Measurements from ENCODE around the gene TMC1.
"Not testable (repeated sequence)": the region's sequence is repeated elsewhere in the genome, so short reads cannot be mapped to it uniquely, and the experiment has no call there.

Gene TMC1

DNA sequence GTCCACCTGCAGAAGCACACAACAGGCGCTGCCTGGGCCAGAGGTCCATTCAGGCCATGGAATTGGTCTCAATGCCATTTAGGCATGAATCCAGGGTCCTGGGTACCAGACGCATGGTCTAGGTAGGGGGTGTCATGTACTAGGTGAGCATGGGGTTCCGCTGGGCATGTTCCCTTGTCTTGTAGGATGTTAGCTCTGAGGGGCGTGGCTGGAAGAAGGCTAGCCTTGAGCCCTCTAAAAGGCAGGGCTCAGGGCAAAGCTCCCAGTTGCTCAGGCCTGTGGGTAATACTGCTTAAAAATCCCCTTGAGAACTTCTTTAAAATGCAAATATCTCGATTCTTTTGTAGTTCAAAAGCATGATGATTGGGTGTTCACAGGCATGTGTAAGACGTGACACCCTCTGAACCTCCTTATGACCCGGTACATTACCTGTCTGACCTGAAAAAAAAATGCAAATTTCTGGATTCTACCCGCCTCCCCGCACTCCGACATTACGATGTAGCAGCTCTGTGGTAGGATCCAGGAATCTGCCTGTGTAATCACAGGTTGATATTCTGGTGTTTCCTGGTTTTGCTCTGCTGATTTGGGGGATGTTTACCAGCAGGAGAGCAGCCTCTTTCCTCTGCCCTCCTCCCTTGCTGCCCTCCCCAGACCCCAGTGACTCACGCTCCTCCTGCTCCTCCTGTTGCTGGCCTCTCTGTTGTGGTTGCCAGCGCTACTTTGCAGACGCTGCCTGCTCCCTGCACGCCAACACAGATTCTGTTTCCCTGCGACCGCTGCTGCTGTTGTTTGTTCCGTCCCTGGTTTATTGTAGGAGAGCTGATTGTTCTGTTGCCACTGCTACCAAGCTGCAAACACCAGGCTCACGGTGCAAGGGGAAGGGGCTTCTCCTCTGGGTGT is 5.7 kb downstream of the TMC1 start:
- DNase-seq, result peak; percentile 85

DNA sequence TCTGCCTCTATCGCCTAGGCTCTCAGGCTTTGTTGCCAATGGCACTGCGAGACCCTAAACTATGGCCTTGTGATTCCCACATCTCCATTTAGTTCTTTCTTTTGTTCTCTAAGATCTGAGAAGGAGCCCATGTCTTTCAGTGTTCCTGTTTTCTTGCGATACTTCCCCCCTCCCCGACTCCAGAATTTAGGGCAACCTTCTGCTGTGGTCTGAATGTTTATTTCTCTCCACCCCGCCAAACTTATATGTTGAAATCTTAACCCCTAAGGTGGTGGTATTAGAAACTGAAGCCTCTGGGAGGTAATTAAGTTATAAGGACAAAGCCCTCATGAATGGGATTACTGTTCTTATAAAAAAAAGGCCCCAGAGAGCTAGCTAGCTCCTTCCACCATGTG is 6.4 kb downstream of the TMC1 start:
- no peak for DNase-seq

DNA sequence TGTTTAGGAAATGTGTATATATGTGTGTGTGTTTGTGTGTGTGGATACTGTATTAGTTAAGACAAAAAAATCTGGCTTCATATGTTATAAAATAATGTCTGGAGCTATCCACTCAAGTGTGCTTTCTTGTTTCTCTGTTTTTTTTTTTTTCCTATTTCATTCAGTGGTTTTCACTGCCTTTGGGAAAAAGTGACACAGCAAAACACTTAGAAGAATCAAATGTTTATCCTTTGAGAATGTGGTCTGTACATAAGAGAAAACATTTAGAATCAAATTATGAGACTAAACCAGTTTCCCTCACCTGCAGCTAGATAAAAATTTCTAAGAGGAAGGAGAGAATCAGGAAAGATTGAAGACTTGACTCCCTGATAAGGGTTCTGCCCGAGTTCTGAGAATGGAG is 8.1 kb downstream of the TMC1 start:
- no peak for DNase-seq

DNA sequence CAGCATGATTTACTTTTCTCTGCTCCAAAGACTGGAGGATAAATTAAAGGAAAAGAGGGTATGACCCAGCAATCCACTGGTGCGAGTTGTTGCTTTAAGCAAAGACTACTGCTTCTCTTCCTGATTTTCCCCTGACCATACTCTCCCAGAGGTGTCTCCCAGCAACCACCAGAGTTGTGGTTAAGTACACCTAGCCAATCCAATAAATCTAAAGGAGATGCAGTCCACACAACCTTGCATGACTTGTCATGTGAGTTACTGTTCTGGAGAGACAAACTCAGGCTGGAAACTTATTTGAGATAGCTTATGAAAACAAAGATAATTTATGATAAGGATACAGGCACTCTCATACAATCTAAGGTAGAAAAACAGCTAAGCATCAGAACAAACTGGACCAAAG is 11.9 kb downstream of the TMC1 start:
- no peak for DNase-seq

DNA sequence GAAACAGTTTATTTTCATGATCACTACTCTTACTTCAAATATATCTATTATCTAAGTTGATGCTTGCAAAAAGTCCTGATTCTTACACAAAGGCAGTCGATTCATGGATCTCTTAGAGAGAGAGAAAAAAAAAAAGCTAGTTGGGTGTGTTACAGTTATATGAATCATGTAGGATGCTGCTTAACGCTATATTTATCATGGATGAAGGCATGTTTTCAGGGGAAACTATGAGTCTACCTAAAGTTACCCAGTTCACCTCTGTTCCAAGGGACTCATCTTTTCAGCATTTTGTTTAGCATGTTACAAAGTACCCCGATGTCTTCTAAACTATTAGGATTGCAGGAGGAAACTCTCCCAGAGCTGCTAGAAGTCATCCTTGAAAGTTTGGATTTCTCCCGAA is 13.5 kb downstream of the TMC1 start:
- no peak for DNase-seq

DNA sequence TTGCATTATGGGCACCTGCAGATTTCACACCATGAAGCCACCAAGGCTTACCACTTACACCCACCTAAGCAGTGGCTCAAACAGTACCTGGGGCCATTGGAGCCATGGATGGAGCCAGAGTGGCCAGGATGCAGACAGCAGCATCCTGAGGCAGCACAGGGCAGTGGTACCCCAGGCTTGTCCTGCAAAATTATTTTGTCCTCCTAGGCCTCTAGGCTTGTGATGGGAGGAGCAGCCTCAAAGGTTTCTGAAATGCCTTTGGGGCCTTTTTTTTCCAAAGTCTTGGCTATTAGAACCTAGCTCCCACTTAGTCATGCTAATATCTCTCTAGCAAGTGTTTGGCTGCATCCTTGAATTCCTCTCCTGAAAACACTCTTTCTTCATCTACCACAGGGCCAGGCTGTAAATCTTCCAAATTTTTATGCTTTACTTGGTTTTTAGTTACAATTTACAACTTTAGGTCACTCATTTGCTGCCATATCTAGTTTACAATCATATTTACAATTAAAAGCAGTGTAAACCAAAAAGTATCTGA is 15.7 kb downstream of the TMC1 start:
- DNase-seq, result no peak

DNA sequence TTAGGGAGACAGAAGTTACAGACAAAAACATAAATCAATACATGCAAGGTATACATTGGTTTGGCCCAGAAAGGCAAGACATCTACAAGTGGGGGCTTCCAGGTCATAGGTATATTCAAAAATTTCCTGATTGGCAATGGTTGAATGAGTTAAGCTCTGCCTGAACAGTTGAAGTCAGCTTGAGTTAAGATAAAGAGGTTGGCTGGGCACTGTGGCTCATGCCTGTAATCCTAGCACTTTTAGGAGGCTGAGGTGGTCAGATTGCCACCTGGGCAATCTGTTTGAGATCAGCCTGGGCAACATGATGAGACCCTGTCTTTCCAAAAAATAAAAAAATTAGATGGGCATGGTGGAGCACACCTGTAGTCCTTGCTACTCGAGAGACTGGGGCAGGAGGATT is 16.3 kb downstream of the TMC1 start:
- no peak for DNase-seq

DNA sequence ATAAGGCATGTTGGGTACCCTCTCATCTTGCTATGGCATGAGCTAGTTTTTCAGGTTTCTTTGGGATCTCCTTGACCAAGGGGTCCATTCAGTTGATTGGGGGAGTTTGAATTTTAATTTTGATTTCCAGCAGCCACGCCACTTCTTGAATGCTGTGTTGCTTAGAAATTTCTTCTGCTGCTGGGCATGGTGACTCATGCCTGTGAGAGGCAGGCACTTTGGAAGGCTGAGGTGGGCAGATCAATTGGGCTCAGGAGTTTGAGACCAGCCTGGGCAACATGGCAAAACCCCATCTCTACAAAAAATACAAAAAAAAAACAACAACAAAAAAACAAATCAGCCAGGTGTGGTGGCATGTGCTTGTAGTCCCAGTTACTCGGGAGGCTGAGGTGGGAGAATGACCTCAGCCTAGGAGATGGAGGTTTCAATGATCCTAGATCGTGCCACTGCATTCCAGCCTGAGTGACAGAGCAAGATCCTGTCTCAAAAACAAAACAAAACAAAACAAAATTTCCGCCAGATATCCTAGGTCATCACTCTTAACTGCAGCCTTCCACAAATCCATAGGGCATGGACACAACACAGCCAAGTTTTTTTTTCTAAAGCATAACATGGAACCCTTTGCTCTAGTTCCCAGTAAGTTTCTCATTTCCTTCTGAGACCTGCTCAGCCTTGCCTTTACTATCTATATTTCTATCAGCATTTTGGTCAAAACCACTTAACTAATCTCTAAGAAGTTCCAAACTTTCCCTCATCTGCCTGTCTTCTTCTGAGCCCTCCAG is 17.7 kb downstream of the TMC1 start:
- no peak for DNase-seq

DNA sequence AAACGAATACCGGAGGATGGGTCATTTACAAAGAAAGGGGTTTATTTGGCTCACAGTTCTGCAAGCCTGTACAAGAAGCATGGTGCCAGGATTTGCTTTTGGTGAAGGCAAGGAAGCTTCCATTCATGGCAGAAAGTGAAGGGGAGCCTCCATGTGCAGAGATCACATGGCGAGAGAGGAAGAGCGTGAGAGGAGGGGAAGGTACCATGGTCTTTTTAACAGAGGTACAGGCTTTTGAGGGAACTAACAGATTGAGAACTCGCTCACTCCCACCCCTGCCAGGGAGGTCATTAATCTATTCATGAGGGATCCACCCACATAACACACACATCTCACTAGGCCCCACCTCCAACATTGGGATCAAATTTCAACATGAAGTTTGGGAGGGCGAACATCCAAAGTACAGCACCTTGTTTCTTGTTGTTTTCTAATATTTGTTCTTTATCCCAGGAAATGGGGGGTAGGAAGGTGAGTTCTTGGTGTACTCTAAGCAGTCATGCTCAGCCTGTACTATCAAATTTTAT is 18.5 kb downstream of the TMC1 start:
- no peak for DNase-seq

DNA sequence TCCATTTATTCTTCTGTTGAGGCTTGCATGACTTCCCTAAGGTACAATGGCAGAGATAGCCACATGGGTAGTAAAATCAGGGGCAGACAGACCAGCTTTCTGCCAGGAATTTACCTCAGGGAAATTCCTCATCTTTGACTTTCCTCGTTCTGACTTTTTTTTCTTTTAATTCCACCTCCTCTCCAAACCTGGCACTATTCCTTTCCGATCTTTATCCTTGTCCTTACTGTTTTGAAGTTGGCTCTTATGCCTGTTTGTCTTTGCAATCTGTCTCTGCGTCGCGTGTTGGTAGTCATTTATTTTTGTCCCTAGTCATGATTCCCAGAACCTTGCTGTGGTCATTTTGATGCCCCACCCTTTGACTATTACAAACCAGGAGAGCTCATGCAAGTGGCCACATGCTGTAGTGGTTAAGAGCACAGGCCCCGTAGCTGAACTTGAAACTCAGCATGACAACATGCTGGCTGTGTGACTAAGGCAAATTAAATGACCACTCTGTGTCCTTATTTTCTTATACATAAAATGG is 19.0 kb downstream of the TMC1 start:
- DNase-seq, result no peak

DNA sequence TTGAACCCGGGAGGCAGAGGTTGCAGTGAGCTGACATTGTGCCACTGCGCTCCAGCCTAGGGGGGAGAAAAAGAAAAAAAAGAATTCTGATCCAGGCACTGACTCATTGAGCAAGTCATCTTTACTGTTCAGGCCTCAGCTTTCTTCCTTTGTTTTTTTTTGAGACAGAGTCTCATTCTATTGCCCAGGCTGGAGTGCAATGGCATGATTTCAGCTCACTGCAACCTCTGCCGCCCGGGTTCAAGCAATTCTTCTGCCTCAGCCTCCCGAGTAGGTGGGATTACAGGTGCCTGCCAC is 21.1 kb downstream of the TMC1 start:
- DNase-seq, result not testable (repeated sequence)

DNA sequence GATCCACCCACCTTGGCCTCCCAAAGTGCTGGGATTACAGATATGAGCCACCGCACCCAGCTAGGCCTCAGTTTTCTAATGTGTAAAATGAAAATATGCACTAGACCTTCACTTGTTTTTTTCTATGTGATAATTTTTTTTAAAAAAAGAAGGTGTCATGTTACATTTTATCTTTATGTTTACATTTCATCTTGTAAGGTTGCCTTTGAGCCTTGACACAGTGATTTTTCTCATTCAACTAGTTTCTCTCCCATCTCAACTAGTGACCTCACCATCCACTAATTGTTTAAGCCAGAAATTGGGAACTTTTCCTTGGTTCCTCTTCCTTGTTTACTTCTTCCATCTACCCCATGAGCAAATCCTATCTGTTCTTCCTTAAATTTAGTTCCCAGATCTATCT is 21.5 kb downstream of the TMC1 start:
- DNase-seq, result no peak

DNA sequence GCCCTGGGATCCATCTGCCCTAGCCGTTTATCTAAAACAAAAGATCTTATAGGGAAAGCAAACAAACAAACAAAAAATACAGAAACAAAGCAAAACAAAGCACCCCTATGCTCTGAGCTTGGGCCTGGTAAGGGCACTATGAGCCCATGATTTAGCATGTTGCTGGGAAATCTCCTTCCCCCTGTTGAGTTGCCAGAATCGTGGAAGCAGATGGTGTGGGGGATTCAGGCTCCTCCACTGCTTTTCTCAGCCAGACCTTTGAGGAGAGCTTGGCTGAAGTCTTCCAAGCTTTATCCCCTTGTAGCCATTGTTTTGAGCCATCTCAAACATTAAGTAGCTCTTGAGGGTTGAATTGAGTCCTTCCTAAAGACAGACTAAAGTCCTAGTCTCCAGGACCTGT is 29.9 kb downstream of the TMC1 start:
- DNase-seq, result no peak

DNA sequence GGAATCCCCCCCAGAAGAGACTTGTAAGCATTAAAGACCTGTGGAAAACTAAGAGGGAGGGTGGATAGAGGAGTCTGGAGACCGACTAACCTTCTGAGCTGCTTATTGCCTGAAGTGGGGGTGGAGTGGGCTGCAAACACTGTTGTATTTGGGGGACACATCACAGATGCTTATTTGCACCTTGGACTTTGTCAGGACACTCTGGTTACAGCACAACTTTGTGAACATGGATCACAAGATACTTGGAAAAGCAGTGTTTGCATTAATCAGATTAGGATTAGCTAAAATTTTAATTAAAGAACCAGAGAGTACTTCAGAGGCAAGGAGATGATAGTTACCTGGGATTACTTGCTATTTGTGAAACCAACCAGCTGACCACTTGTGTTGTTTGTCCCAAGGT is 30.9 kb downstream of the TMC1 start:
- no peak for DNase-seq

DNA sequence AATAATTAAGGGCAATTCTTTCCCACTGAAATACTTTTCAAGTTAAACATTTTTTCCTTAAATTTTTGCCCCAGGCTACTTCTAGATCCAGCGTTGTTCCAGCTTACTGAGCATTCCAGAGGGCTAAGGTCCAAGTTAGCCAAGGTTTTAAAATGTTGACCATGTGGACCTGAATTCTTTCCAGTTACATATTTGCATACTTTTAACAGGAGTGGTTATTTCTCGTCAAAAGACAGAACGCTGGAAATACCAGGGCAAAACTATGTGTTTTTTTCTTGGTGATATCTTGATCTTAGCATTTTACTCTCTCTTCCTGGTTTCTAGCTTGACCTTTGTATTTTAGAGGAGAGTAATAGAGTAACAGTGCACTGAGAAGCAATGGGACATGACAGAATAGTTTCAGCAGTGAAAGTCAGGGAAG is 32.8 kb downstream of the TMC1 start:
- no peak for DNase-seq

DNA sequence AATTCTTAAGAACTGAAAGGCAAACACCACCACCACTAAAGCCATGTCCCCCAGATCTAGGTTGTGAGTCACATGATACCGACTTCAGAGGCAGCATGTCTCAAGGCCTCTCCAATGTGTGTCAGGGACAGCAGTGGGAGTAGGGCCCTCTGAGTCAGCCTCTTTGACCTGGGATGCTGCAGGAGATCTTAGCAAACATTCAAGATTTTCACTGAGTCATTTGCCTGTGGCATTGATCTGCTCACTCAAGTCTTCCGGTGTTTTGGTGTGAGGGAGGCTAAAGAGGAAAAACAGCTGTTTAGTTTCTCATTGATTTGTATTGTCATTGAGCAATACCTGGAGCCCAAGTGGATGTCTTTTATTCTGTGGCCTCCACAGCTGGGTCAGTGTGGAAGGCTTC is 36.1 kb downstream of the TMC1 start:
- DNase-seq, result peak; percentile 77

DNA sequence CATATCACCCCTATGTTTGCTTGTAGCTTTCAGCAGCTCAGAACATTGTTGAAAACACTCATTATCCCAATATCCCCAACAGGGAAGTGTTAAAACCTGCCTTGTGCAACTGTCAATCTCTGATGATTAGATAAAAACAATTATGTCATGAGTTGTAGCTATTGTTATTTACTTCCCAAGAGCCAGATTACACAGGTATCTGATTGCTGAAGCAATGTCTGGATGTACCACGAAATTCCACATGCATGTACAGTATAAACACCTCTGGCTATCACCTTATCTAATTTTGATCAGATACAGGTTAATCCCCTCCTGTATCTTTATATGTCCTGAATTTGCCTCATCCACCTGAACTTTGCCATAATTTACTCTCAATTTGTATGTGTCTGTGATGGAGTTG is 38.7 kb downstream of the TMC1 start:
- no peak for DNase-seq

DNA sequence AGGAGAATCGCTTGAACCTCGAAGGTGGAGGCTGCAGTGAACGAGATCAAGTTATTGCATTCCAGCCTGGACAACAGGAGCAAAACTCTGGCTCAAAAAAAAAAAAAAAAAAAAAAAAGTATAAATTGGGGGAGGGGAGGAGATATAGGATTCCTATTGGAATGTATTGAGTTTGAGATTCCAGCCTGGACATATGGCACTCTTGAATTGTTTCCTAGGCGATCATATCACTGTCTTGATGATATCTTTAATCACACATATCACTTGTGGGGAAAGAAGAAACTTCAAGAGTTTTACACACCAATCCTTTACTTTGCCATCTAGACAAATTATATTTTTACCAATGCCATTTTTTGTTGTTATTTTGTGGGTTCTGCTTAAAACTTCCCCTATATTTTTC is 42.4 kb downstream of the TMC1 start:
- DNase-seq, result no peak

DNA sequence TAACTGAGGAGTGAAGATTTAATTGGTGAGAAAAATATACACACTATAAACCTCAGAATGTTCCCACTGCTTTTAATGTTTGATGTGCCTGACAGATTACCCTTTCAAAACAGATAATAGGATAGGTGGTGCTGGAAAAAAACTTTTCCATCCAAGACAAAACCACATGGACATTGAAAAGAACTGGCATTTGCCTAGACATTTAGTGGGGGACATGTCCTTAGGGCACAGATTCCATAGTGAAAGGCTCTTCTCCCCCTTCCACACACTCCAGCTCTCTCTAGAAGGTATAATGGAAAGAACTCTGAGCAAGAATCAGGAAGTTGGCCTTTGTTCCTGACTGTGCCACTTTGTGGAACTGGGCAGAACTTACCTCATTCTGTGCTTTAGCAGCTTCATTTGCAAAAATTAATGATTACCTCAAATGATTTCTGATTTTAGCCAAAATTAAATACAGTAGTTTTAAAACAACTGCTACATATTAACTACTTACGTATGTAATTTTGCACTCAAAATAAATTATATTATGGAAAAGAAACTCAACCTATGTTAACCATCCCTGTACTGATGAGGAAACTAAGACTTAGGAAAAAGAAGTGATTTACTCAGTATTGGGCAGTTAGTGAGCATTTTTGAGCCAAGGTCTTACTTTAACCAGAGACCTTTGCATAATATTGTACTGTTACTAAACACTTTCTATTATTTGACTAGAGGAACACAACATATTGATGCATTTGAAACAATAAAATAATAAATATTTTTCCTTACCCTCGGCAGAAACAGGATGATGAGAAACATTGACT is 43.3 kb downstream of the TMC1 start:
- DNase-seq, result no peak

DNA sequence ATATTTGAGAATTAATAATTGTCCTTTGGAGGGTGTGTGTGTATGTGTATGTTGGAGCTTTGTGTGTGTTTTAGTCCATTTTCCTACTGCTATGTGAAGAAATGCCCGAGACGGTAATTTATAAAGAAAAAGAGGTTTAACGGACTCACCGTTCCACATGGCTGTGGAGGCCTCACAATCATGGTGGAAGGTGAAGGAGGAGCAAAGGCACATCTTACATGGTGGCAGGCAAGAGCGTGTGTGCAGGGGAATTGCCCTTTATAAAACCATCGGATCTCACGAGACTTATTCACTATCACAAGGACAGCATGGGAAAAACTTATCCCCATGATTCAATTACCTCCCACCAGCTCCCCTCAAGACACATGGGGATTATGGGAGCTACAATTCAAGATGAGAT is 44.1 kb downstream of the TMC1 start:
- DNase-seq, result no peak

DNA sequence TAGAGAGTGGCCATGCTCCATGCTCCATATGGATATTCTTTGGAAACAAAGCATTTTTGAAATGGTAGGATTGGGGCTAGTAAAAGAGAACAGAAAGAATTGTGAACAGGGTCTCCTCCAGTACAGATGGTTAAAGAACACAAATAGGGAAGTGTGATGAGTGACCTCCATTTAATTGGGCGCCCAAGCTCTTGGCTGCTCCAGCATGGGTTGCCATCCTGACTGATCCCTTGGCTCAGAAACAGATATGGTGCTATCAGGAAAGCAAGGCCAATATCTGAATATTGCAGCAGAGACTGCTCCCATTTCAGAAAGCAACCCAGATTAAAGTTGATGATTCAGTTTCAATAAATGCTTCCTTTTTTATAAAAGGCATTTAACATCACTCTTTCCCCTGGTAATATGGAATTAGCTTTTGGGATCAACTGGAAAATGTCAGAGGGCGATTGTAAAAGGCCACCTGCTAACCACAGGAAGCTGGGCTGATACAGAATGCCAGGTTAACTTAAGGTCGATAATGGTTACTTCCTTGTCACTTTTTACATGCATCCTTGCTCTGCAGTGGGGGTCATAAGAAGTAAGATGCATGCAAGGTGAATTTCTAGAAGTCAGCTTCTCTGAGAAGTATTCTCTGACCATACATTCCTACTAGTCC is 52.9 kb downstream of the TMC1 start:
- no peak for DNase-seq

DNA sequence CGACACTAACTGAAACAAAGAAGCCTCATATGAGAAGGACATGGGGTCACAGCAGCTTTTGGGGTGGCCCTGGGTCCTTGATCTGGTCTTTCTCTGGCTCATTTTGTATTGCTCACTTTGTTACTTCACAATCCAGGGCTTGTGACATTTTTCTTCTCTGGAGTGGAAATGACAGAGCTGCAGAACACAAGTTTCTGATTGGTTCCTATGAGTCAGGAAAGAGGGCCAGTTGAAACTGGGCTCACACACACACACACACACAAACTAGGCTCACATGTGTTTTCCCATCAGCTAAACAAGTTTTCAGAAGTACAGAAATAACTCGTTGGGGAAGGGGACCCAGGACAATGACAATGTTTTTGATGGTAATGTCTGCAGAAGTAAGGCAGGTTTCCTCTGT is 54.3 kb downstream of the TMC1 start:
- no peak for DNase-seq
